ENCODE results near the gene KAT2B. TPM values are rescaled to one million over a fixed set of nuclear protein-coding genes. Genes with fewer than 3 reads are reported as not detected.

The KAT2B gene
- total RNA-seq, 1 experiment from 2014 or later: 9.8 TPM

DNA sequence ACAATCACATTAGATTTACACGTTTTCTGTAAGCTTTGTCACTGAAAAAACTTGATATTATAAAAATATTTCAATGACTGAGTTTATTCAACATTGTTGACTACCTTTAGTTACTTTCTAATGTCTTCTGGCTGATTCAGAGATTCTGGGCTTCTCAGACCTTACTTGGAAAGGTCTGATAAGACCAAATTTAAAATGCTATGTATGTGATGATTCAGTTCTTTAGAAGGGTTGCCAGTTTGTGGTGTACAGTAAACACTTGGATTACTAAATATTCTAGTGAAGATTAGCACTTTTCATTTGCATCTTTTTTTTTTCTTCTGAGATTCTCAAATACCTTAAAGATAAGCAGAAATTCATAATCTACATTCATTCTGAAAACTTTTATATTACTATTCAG is 96.0 kb downstream of the KAT2B start:
- TF ChIP-seq, protein P1, sequence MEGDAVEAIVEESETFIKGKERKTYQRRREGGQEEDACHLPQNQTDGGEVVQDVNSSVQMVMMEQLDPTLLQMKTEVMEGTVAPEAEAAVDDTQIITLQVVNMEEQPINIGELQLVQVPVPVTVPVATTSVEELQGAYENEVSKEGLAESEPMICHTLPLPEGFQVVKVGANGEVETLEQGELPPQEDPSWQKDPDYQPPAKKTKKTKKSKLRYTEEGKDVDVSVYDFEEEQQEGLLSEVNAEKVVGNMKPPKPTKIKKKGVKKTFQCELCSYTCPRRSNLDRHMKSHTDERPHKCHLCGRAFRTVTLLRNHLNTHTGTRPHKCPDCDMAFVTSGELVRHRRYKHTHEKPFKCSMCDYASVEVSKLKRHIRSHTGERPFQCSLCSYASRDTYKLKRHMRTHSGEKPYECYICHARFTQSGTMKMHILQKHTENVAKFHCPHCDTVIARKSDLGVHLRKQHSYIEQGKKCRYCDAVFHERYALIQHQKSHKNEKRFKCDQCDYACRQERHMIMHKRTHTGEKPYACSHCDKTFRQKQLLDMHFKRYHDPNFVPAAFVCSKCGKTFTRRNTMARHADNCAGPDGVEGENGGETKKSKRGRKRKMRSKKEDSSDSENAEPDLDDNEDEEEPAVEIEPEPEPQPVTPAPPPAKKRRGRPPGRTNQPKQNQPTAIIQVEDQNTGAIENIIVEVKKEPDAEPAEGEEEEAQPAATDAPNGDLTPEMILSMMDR (IDR thresholded peaks at IDR 0.05; ENCODE audit: insufficient read depth in 1 of 2, low read depth in 1 of 2, low read length in 1 of 2, severe bottlenecking in 1 of 2, unreplicated experiment in 1 of 2): no peak
- no TSS peak for BruUV-seq (replicated peaks)
- Mint-ChIP-seq H3K27me3 (ENCODE audit: insufficient read depth, unreplicated experiment) (no peaks in the 10 kb centered on the region), H3K4me1 (ENCODE audit: low read depth, unreplicated experiment) (no peaks in the 10 kb centered on the region), H3K4me3 (ENCODE audit: unreplicated experiment) (no peak overlapping the region), H3K27ac (ENCODE audit: unreplicated experiment) (no peak overlapping the region), H3K9me3 (ENCODE audit: unreplicated experiment) (no peaks in the 10 kb centered on the region), H3K36me3 (ENCODE audit: insufficient read depth, unreplicated experiment) (no peaks in the 10 kb centered on the region)
- Histone ChIP-seq H3K4me3 (ENCODE audit: low read depth, low read length) (no peak overlapping the region), H3K4me1 (no peaks in the 10 kb centered on the region), H3K27me3 (replicated peaks; ENCODE audit: control insufficient read depth, insufficient read depth, low read length) (no peaks in the 10 kb centered on the region), H3K9me3 (no peaks in the 10 kb centered on the region), H3K36me3 (ENCODE audit: control insufficient read depth, insufficient read depth, low read length) (no peaks in the 10 kb centered on the region)
- intact Hi-C loops (cut with micrococcal nuclease; ENCODE audit: unreplicated experiment): no loop called here
- POLR2A ChIA-PET: no interaction called here
- CTCF ChIA-PET: no interaction called here
- no peak for DNase-seq

DNA sequence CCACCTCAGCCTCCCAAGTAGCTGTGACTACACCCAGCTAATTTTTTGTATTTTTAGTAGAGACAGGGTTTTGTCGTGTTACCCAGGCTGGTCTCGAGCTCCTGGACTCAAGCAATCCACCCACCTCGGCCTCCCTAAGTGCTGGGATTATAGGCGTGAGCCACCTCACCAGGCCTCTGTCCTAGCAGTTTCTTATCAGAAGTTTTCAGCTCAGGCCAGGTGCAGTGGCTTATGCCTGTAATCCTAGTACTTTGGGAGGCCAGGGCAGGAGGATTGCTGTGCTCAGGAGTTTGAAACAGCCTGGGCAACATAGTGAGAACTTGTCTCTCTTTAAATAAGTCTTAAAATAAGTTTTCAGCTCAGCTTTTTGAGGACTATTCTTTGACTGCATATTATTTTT is 97.4 kb downstream of the KAT2B start:
- Histone ChIP-seq H3K4me3 (ENCODE audit: low read depth, low read length) (no peak overlapping the region), H3K36me3 (ENCODE audit: control insufficient read depth, insufficient read depth, low read length) (no peaks in the 10 kb centered on the region), H3K4me1 (no peaks in the 10 kb centered on the region), H3K9me3 (no peaks in the 10 kb centered on the region), H3K27me3 (replicated peaks; ENCODE audit: control insufficient read depth, insufficient read depth, low read length) (no peaks in the 10 kb centered on the region)
- Mint-ChIP-seq H3K4me3 (ENCODE audit: unreplicated experiment) (no peak overlapping the region), H3K4me1 (ENCODE audit: low read depth, unreplicated experiment) (no peaks in the 10 kb centered on the region), H3K27me3 (ENCODE audit: insufficient read depth, unreplicated experiment) (no peaks in the 10 kb centered on the region), H3K27ac (ENCODE audit: unreplicated experiment) (no peak overlapping the region), H3K36me3 (ENCODE audit: insufficient read depth, unreplicated experiment) (no peaks in the 10 kb centered on the region), H3K9me3 (ENCODE audit: unreplicated experiment) (peaks cover 4% of the 10 kb centered on the region)
- POLR2A ChIA-PET: no interaction called here
- CTCF ChIA-PET: no interaction called here
- intact Hi-C loops (cut with micrococcal nuclease; ENCODE audit: unreplicated experiment): no loop called here
- no TSS peak for BruUV-seq (replicated peaks)
- TF ChIP-seq, protein P1 (IDR thresholded peaks at IDR 0.05; ENCODE audit: insufficient read depth in 1 of 2, low read depth in 1 of 2, low read length in 1 of 2, severe bottlenecking in 1 of 2, unreplicated experiment in 1 of 2): no peak
- no peak for DNase-seq

DNA sequence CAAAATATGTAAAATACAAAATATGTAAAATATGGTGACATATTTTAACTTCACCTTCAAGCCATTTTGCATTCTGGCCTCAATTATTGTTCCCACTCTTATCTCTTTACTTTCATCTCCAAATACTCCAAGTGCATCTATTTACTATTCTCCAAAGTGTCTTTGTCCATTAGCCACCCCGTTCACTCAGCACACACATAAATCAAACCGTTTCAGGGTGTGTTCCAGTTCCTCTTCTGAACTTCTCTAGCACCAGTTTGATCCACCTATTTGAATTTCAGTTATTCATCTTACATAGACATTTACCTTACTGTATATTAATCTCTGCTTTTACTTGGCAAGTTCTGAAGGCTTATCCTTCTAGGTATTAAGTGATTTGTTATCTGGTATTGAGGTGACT is 100.6 kb downstream of the KAT2B start:
- Mint-ChIP-seq H3K27me3 (ENCODE audit: insufficient read depth, unreplicated experiment) (no peaks in the 10 kb centered on the region), H3K4me1 (ENCODE audit: low read depth, unreplicated experiment) (peaks cover 4% of the 10 kb centered on the region), H3K27ac (ENCODE audit: unreplicated experiment) (no peak overlapping the region), H3K9me3 (ENCODE audit: unreplicated experiment) (peaks cover 7% of the 10 kb centered on the region), H3K4me3 (ENCODE audit: unreplicated experiment) (no peak overlapping the region), H3K36me3 (ENCODE audit: insufficient read depth, unreplicated experiment) (no peaks in the 10 kb centered on the region)
- Histone ChIP-seq H3K4me1 (peaks cover 4% of the 10 kb centered on the region; the same call in 1 of the 2 replicates), H3K27me3 (replicated peaks; ENCODE audit: control insufficient read depth, insufficient read depth, low read length) (no peaks in the 10 kb centered on the region), H3K36me3 (ENCODE audit: control insufficient read depth, insufficient read depth, low read length) (no peaks in the 10 kb centered on the region), H3K9me3 (no peaks in the 10 kb centered on the region), H3K4me3 (ENCODE audit: low read depth, low read length) (no peak overlapping the region)
- POLR2A ChIA-PET: no interaction called here
- no TSS peak for BruUV-seq (replicated peaks)
- intact Hi-C loops (cut with micrococcal nuclease; ENCODE audit: unreplicated experiment): no loop called here
- DNase-seq: no peak
- TF ChIP-seq, protein P1 (IDR thresholded peaks at IDR 0.05; ENCODE audit: insufficient read depth in 1 of 2, low read depth in 1 of 2, low read length in 1 of 2, severe bottlenecking in 1 of 2, unreplicated experiment in 1 of 2): no peak
- CTCF ChIA-PET: no interaction called here

Data from Caco-2 (cell line).